H1 (cell line): Measurements from ENCODE around the gene LIMS1. TPM values are rescaled to one million over a fixed set of nuclear protein-coding genes. Genes with fewer than 3 reads are reported as not detected.

ENCODE experiments used
- CTCF ChIA-PET: fragments of 300-600 bp; sonication (Branson Sonifier 250); formaldehyde crosslinking; loops from one replicate; lab custom pipeline; 2021; ENCODE audit not compliant: partially characterized antibody; lab: Charles Lee
- POLR2A ChIA-PET: fragments of 300-600 bp; sonication (Branson Sonifier 250); formaldehyde crosslinking; loops from one replicate; lab custom pipeline; 2021; ENCODE audit warnings: inconsistent platforms; ENCODE audit not compliant: partially characterized antibody; lab: Charles Lee
- DNase-seq, 2 experiments: peaks; one replicate each; pipeline versions ENCODE4 v3.0.0 to v3.0.0-alpha.2; 2010 to 2022; ENCODE audit warnings: low spot score in 2 of 2, low read depth in 1 of 2, mixed read lengths in 1 of 2
- FAIRE-seq: peaks from 2 replicates; lab custom pipeline; 2011; peaks lifted over from hg19 to GRCh38; lab: Jason Lieb, UNC
- H2AFZ ChIP-seq: 2 replicates; pipeline ENCODE4 v1.8.1; 2012; ENCODE audit warnings: low read length, inconsistent platforms
- H2AK5ac ChIP-seq: 2 replicates; pipeline ENCODE4 v1.6.1; 2013; ENCODE audit warnings: low read depth, low read length
- H2BK120ac ChIP-seq: replicated peaks from 2 replicates; pipeline ENCODE3; 2013; ENCODE audit warnings: low read depth, low read length, inconsistent platforms
- H2BK12ac ChIP-seq: 2 replicates; pipeline ENCODE4 v1.6.1; 2013; ENCODE audit warnings: low read depth, low read length
- H2BK15ac ChIP-seq: 2 replicates; pipeline ENCODE4 v1.6.1; 2013; ENCODE audit warnings: low read length
- H2BK20ac ChIP-seq: 2 replicates; pipeline ENCODE4 v1.6.1; 2013; ENCODE audit warnings: low read length
- H2BK5ac ChIP-seq: 2 replicates; pipeline ENCODE4 v1.6.1; 2013; ENCODE audit warnings: low read depth, low read length
- H3K14ac ChIP-seq: 2 replicates; pipeline ENCODE4 v1.6.1; 2013; ENCODE audit warnings: inconsistent platforms; ENCODE audit not compliant: insufficient read length
- H3K18ac ChIP-seq: 2 replicates; pipeline ENCODE4 v1.6.1; 2013; ENCODE audit warnings: low read length; ENCODE audit errors: extremely low read depth
- H3K23ac ChIP-seq: 2 replicates; pipeline ENCODE4 v1.6.1; 2013; ENCODE audit warnings: inconsistent platforms; ENCODE audit not compliant: insufficient read length
- H3K23me2 ChIP-seq: 2 replicates; pipeline ENCODE4 v1.6.1; 2013; ENCODE audit warnings: low read depth, low read length
- H3K27ac ChIP-seq: 2 replicates; pipeline ENCODE4 v1.6.1; 2011; ENCODE audit warnings: low read depth, low read length, inconsistent platforms
- H3K27me3 ChIP-seq, 4 experiments: replicated peaks in 1 of 4; 1 replicate in 1 of 4; 2 replicates in 3 of 4; pipeline versions ENCODE4 v1.6.1 to v1.8.1; 2011 to 2013; ENCODE audit warnings: low read length in 3 of 4, mild to moderate bottlenecking in 3 of 4, inconsistent platforms in 2 of 4, mixed read lengths in 2 of 4, moderate library complexity in 1 of 4; ENCODE audit not compliant: control insufficient read depth in 3 of 4, insufficient read depth in 3 of 4; ENCODE audit errors: extremely low read depth in 1 of 4
- H3K36me3 ChIP-seq, 4 experiments: 2 replicates each; pipeline versions ENCODE4 v1.6.1 to v1.8.1; 2011 to 2013; ENCODE audit warnings: mild to moderate bottlenecking in 4 of 4, low read length in 3 of 4, moderate library complexity in 2 of 4, control low read depth in 1 of 4, inconsistent platforms in 1 of 4; ENCODE audit not compliant: insufficient read depth in 4 of 4, control insufficient read depth in 2 of 4
- H3K4ac ChIP-seq: replicated peaks from 2 replicates; pipeline ENCODE3; 2013; ENCODE audit warnings: low read length, low read depth, mixed read lengths, inconsistent platforms; ENCODE audit not compliant: insufficient read length
- H3K4me1 ChIP-seq, 4 experiments: replicated peaks in 1 of 4; 1 replicate in 1 of 4; 2 replicates in 3 of 4; pipeline versions ENCODE4 v1.6.1 to v1.8.1; 2011 to 2013; ENCODE audit warnings: low read length in 3 of 4, inconsistent platforms in 2 of 4, mixed read lengths in 1 of 4; ENCODE audit not compliant: insufficient read depth in 4 of 4, control insufficient read depth in 3 of 4
- H3K4me2 ChIP-seq, 2 experiments: 2 replicates each; pipeline versions ENCODE4 v1.6.1 to v1.8.1; 2011 to 2013; ENCODE audit warnings: low read depth in 2 of 2, low read length in 2 of 2, control low read depth in 1 of 2, inconsistent platforms in 1 of 2, mild to moderate bottlenecking in 1 of 2; ENCODE audit not compliant: insufficient read depth in 1 of 2
- H3K4me3 ChIP-seq, 4 experiments: fragments of 200-600, 300-600 bp in 1 of 4; sonication (generic), shearing (Covaris generic), sonication (Bioruptor Twin) in 1 of 4; 2 replicates each; pipeline versions ENCODE4 v1.5.1 to v1.8.1; 2011 to 2016; ENCODE audit warnings: low read length in 4 of 4, low read depth in 3 of 4, control low read depth in 2 of 4, inconsistent platforms in 2 of 4, mild to moderate bottlenecking in 2 of 4, mixed read lengths in 1 of 4, moderate library complexity in 1 of 4; ENCODE audit not compliant: insufficient read depth in 2 of 4; ENCODE audit errors: extremely low read depth in 1 of 4
- H3K56ac ChIP-seq: replicated peaks from 2 replicates; pipeline ENCODE3; 2013; ENCODE audit warnings: low read depth, mild to moderate bottlenecking, mixed read lengths, low read length, inconsistent platforms; ENCODE audit not compliant: insufficient read length
- H3K79me1 ChIP-seq: 2 replicates; pipeline ENCODE4 v1.6.1; 2013; ENCODE audit warnings: low read depth, low read length, control low read depth
- H3K79me2 ChIP-seq, 2 experiments: 2 replicates each; pipeline versions ENCODE4 v1.6.1 to v1.8.1; 2012 to 2013; ENCODE audit warnings: low read length in 2 of 2, mild to moderate bottlenecking in 2 of 2, inconsistent platforms in 1 of 2; ENCODE audit not compliant: insufficient read depth in 2 of 2, control insufficient read depth in 1 of 2
- H3K9ac ChIP-seq, 4 experiments: replicated peaks in 1 of 4; 1 replicate in 1 of 4; 2 replicates in 3 of 4; pipeline versions ENCODE4 v1.6.1 to v1.8.1; 2011 to 2013; ENCODE audit warnings: low read depth in 3 of 4, low read length in 3 of 4, control low read depth in 2 of 4, mild to moderate bottlenecking in 2 of 4, moderate library complexity in 2 of 4, inconsistent platforms in 1 of 4; ENCODE audit errors: extremely low read depth in 1 of 4
- H3K9me3 ChIP-seq, 2 experiments: 2 replicates each; pipeline versions ENCODE4 v1.6.1 to v1.8.1; 2012 to 2013; ENCODE audit warnings: mild to moderate bottlenecking in 2 of 2, moderate library complexity in 2 of 2, control low read depth in 1 of 2, inconsistent platforms in 1 of 2, low read depth in 1 of 2, low read length in 1 of 2, mixed read lengths in 1 of 2; ENCODE audit not compliant: insufficient read depth in 2 of 2
- H4K20me1 ChIP-seq, 2 experiments: replicated peaks in 1 of 2; 2 replicates each; pipeline versions ENCODE3 to v1.8.1; 2011 to 2013; ENCODE audit warnings: inconsistent platforms in 2 of 2, low read length in 2 of 2, mild to moderate bottlenecking in 1 of 2; ENCODE audit not compliant: insufficient read depth in 2 of 2, control insufficient read depth in 1 of 2
- H4K5ac ChIP-seq: 2 replicates; pipeline ENCODE4 v1.6.1; 2013; ENCODE audit warnings: low read length, low read depth, mixed read lengths, inconsistent platforms; ENCODE audit not compliant: insufficient read length
- H4K8ac ChIP-seq: 2 replicates; pipeline ENCODE4 v1.8.0; 2013; ENCODE audit warnings: mild to moderate bottlenecking, moderate library complexity, low read length, inconsistent platforms; ENCODE audit not compliant: insufficient read depth; ENCODE audit errors: extremely low read depth
- H4K91ac ChIP-seq: replicated peaks from 2 replicates; pipeline ENCODE3; 2013; ENCODE audit warnings: low read length, mixed read lengths, inconsistent platforms; ENCODE audit not compliant: insufficient read length
- EZH2 ChIP-seq: fragments of 200-600 bp; sonication (generic); IDR thresholded peaks from 2 replicates; pipeline ENCODE4 v1.7.1; 2012; ENCODE audit warnings: low read depth, mild to moderate bottlenecking, moderate library complexity, low read length, inconsistent platforms; ENCODE audit not compliant: severe bottlenecking
- FOSL1 ChIP-seq: IDR thresholded peaks from 2 replicates; pipeline ENCODE4 v1.6.1; 2011; ENCODE audit warnings: mild to moderate bottlenecking, low read depth, low read length, moderate library complexity; ENCODE audit not compliant: insufficient read depth
- GTF2F1 ChIP-seq: IDR thresholded peaks from 2 replicates; pipeline ENCODE4 v1.6.1; 2012; ENCODE audit warnings: low read depth, low read length, improper control_type of control experiment, borderline replicate concordance
- HDAC2 ChIP-seq, 2 experiments: fragments of 300-600 bp in 1 of 2; sonication (generic) in 1 of 2; IDR thresholded peaks; 2 replicates each; pipeline ENCODE4 v1.6.1; 2011 to 2012; ENCODE audit warnings: low read depth in 2 of 2, low read length in 2 of 2, mild to moderate bottlenecking in 2 of 2, moderate library complexity in 2 of 2, borderline replicate concordance in 1 of 2, inconsistent platforms in 1 of 2
- KDM1A ChIP-seq: fragments of 200-600, 300-600 bp; sonication (generic); IDR thresholded peaks from 2 replicates; pipeline ENCODE4 v1.7.1; 2016; ENCODE audit warnings: mild to moderate bottlenecking, low read length, borderline replicate concordance
- POLR2AphosphoS5 ChIP-seq: IDR thresholded peaks from 2 replicates; pipeline ENCODE4 v1.6.1; 2011; ENCODE audit warnings: low read depth, low read length
- RNF2 ChIP-seq: fragments of 200-900, 300-1000 bp; sonication (generic); IDR thresholded peaks from 2 replicates; pipeline ENCODE4 v1.7.1; 2016; ENCODE audit warnings: borderline replicate concordance, low read depth, mild to moderate bottlenecking, antibody characterized with exemption, low read length; ENCODE audit not compliant: poor library complexity, severe bottlenecking; ENCODE audit errors: missing control alignments
- SAP30 ChIP-seq: fragments of 300-600 bp; sonication (generic); IDR thresholded peaks from 2 replicates; pipeline ENCODE4 v1.7.1; 2012; ENCODE audit warnings: low read length, moderate library complexity, mild to moderate bottlenecking, inconsistent platforms; ENCODE audit not compliant: insufficient read depth, insufficient replicate concordance
- SP2 ChIP-seq: IDR thresholded peaks from 2 replicates; pipeline ENCODE4 v1.6.1; 2012; ENCODE audit warnings: mild to moderate bottlenecking, low read length, inconsistent platforms
- TAF1 ChIP-seq: IDR thresholded peaks from 2 replicates; pipeline ENCODE4 v1.6.1; 2011; ENCODE audit warnings: mild to moderate bottlenecking, low read depth, low read length
- TBP ChIP-seq: IDR thresholded peaks from 2 replicates; pipeline ENCODE4 v1.6.1; 2011; ENCODE audit warnings: low read depth, low read length, improper control_type of control experiment
- WGBS, 2 experiments: shearing (Covaris generic) in 1 of 2; methylation state at CpG; one replicate each; pipeline versions ENCODE4 v1.1.6 to v1.1.7; 2013 to 2015; ENCODE audit warnings: low lambda C conversion rate in 2 of 2, mixed read lengths in 2 of 2, inconsistent platforms in 1 of 2, low coverage in 1 of 2, missing lambda C conversion rate in 1 of 2; ENCODE audit not compliant: insufficient replicate concordance in 2 of 2, insufficient coverage in 1 of 2, insufficient read length in 1 of 2; ENCODE audit errors: extremely low coverage in 1 of 2, missing lambda C conversion rate in 1 of 2; 5-methylcytosine and 5-hydroxymethylcytosine counted together
- polyA plus RNA-seq, 7 experiments: library from polyadenylated mRNA; depleted of rRNA in 3 of 7; stranded (reverse) in 5 of 7; unstranded in 2 of 7; fragments of >200 nt in 5 of 7; fragments of 200-250 nt in 2 of 7; gene quantifications; 1 replicate in 5 of 7; 2 replicates in 1 of 7; 4 replicates in 1 of 7; pipeline versions ENCODE4 v1.2.1 to v1.2.3, GENCODE V29; 2011 to 2013; ENCODE audit warnings: missing spikeins in 2 of 7, mixed read lengths in 2 of 7
- total RNA-seq: library from RNA; stranded (reverse); fragmentation: NEBNext Ultra II Directional; extraction: Animal tissue kit (Norgen Biotek cat#: 25700); gene quantifications from 2 replicates; pipeline ENCODE4 v1.2.1, GENCODE V29; 2021

The LIMS1 gene
- total and polyA plus RNA-seq, 2 of the 8 experiments (the other 6 are each of a cell fraction or from before 2014, with no cell fraction given) = 24.1 to 36.7 TPM

DNA sequence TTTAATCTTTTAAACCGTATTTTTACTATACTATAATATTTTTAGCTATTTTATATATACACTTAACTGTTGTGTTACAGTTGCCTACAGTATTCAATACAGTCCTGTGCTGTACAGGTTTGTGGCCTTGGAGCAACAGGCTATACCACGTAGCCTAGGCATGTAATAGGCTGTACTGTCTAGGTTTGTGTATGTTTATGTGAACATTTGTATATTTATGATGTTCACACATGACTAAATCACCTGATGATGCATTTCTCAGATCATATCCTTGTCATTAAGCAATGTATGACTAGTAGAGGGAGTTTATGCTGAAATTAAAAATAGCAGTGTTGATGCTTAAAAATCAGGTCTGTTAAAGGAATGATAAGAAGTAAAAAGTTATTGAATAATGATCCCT, 92.7 kb downstream of the LIMS1 start:
- Histone ChIP-seq H2BK120ac (no peak overlapping the region), H4K20me1 (no peaks in the 10 kb centered on the region), H4K8ac (no peak overlapping the region), H2BK20ac (no peak overlapping the region), H2BK12ac (no peak overlapping the region), H4K91ac (no peak overlapping the region), H3K4me3 (no peak overlapping the region), H3K23me2 (no peaks in the 10 kb centered on the region), H3K4me2 (no peak overlapping the region), H3K4me1 (peaks cover 0 to 4% (median under 1%) of the 10 kb centered on the region in 4 experiments; a peak in 1 of 7 replicates), H3K23ac (no peak overlapping the region), H3K14ac (no peak overlapping the region), H2AFZ (no peak overlapping the region), H3K79me2 (peaks cover 0 to 11% of the 10 kb centered on the region in 2 experiments; a peak in 1 of 4 replicates), H2BK15ac (no peak overlapping the region), H2AK5ac (no peak overlapping the region), H3K4ac (no peak overlapping the region), H3K9ac (no peak overlapping the region), H4K5ac (no peak overlapping the region), H3K27me3 (no peaks in the 10 kb centered on the region), H2BK5ac (no peak overlapping the region), H3K56ac (no peak overlapping the region), H3K18ac (no peak overlapping the region), H3K27ac (no peak overlapping the region), H3K9me3 (no peaks in the 10 kb centered on the region), H3K79me1 (no peaks in the 10 kb centered on the region; the same call in 1 of the 2 replicates), H3K36me3 (no peaks in the 10 kb centered on the region)
- TF ChIP-seq SP2 = no peak
- no peak for TF ChIP-seq POLR2AphosphoS5
- no peak for TF ChIP-seq KDM1A
- no peak for TF ChIP-seq RNF2
- TF ChIP-seq EZH2 = no peak
- no peak for TF ChIP-seq HDAC2 (IDR thresholded peaks at IDR 0.05; ENCODE audit: borderline replicate concordance in 1 of 2, low read depth in 2 of 2, low read length in 2 of 2)
- TF ChIP-seq GTF2F1 = no peak
- TF ChIP-seq SAP30 = no peak
- no peak for TF ChIP-seq FOSL1
- TF ChIP-seq TAF1 = no peak
- no peak for TF ChIP-seq TBP
- no peak for FAIRE-seq
- ChIA-PET CTCF (interaction anchor here (10.4 kb wide), 1 partner anchor 9 kb away, joined by 167 read pairs; no protein-coding TSS in a partner anchor), POLR2A (interaction anchor here (1.1 kb wide), 1 partner anchor 159 kb away, joined by 3 read pairs; the partner anchor contains the start of gene CCDC138)
- 89% methylated on average over 2 of the region's 2 CpGs; no CpG with 5 or more reads in 1 of the 2 experiments for WGBS, 2 experiments
- DNase-seq = no peak
